ENCODE data around the gene PAM.

PAM gene

DNA sequence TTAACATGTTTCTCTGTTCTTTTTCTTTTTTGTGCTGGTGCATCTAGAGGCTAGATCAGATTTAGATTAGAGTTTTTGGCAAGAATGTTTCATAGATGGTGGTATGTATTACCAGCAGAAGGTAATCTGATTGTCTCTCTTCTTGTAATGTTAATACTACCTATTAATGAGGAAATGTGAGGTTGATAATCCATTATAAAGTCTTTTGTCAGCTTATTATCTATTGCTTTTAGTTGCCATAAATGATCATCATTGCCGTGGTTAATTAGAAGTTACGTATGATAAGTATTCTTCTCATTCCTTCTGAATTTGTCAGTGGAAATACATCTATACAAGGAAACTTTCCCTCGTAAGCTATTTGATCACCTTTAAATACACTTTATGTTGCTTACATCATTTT is 135.0 kb downstream of the PAM start:
- TF ChIP-seq, protein P1, sequence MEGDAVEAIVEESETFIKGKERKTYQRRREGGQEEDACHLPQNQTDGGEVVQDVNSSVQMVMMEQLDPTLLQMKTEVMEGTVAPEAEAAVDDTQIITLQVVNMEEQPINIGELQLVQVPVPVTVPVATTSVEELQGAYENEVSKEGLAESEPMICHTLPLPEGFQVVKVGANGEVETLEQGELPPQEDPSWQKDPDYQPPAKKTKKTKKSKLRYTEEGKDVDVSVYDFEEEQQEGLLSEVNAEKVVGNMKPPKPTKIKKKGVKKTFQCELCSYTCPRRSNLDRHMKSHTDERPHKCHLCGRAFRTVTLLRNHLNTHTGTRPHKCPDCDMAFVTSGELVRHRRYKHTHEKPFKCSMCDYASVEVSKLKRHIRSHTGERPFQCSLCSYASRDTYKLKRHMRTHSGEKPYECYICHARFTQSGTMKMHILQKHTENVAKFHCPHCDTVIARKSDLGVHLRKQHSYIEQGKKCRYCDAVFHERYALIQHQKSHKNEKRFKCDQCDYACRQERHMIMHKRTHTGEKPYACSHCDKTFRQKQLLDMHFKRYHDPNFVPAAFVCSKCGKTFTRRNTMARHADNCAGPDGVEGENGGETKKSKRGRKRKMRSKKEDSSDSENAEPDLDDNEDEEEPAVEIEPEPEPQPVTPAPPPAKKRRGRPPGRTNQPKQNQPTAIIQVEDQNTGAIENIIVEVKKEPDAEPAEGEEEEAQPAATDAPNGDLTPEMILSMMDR (IDR thresholded peaks at IDR 0.05; ENCODE audit: poor library complexity, severe bottlenecking), result no peak
- no peak for DNase-seq (ENCODE audit: low spot score)
- no peaks in the 10 kb centered on the region for H3K27me3 ChIP-seq (ENCODE audit: insufficient read depth, poor library complexity, severe bottlenecking)
- no peaks in the 10 kb centered on the region for H3K36me3 ChIP-seq (ENCODE audit: low read depth)
- no peaks in the 10 kb centered on the region for H3K4me1 ChIP-seq (ENCODE audit: insufficient read depth, poor library complexity, severe bottlenecking)
- H3K27ac ChIP-seq (ENCODE audit: poor library complexity, severe bottlenecking), result no peak overlapping the region
- ATAC-seq (ENCODE audit: low read depth), result no peak
- H3K9me3 ChIP-seq (ENCODE audit: severe bottlenecking), result no peaks in the 10 kb centered on the region
- H3K4me3 ChIP-seq (ENCODE audit: severe bottlenecking), result no peak overlapping the region

DNA sequence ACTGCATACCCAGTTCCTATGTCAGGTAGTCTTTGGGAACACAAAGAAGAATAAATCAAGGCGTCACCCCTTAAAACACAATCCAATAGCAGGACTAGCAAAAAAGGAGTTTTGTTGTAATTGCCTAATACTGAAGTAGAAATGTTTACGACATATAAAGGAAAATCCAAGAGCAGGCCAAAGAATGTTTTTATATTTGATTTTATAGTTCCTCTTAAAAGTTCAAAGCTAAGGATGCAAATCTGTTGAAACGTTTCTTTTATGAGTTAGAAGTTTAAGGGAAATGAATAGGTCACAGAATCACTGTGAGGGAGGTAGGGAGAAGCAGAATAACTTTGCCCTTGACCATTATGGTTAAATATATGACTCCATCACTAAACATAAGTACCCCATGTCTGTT is 136.1 kb downstream of the PAM start:
- H3K27me3 ChIP-seq (ENCODE audit: insufficient read depth, poor library complexity, severe bottlenecking), result no peaks in the 10 kb centered on the region
- H3K4me3 ChIP-seq (ENCODE audit: severe bottlenecking), result no peak overlapping the region
- no peaks in the 10 kb centered on the region for H3K9me3 ChIP-seq (ENCODE audit: severe bottlenecking)
- ATAC-seq (ENCODE audit: low read depth) (no peak), DNase-seq (ENCODE audit: low spot score) (no peak)
- TF ChIP-seq, protein P1 (IDR thresholded peaks at IDR 0.05; ENCODE audit: poor library complexity, severe bottlenecking), result no peak
- H3K36me3 ChIP-seq (ENCODE audit: low read depth), result no peaks in the 10 kb centered on the region
- no peaks in the 10 kb centered on the region for H3K4me1 ChIP-seq (ENCODE audit: insufficient read depth, poor library complexity, severe bottlenecking)
- no peak overlapping the region for H3K27ac ChIP-seq (ENCODE audit: poor library complexity, severe bottlenecking)

DNA sequence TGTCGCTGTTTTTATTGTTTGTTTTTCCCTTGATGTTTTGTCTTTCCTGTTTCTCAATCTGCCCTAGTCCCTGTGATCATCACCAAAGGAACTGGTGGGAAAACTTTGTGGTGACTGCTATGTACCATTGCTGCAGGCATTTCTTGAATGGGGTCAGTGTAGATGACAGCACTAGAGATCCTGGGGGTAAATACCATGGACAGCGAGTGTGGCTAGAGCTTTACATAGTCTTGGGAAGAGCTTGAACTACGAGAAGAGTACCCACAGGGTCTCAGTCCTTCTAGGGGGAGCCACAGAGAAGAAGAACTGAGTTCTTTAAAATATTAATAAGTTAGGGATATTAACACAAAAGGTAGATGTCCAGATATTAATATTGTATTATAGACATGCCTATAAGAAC is 138.8 kb downstream of the PAM start:
- Histone ChIP-seq H3K4me1 (ENCODE audit: insufficient read depth, poor library complexity, severe bottlenecking) (no peaks in the 10 kb centered on the region), H3K27ac (ENCODE audit: poor library complexity, severe bottlenecking) (no peak overlapping the region), H3K36me3 (ENCODE audit: low read depth) (no peaks in the 10 kb centered on the region), H3K4me3 (ENCODE audit: severe bottlenecking) (no peak overlapping the region), H3K27me3 (ENCODE audit: insufficient read depth, poor library complexity, severe bottlenecking) (no peaks in the 10 kb centered on the region), H3K9me3 (ENCODE audit: severe bottlenecking) (no peaks in the 10 kb centered on the region)
- ATAC-seq (ENCODE audit: low read depth), result no peak
- TF ChIP-seq, protein P1 (IDR thresholded peaks at IDR 0.05; ENCODE audit: poor library complexity, severe bottlenecking), result no peak
- no peak for DNase-seq (ENCODE audit: low spot score)

DNA sequence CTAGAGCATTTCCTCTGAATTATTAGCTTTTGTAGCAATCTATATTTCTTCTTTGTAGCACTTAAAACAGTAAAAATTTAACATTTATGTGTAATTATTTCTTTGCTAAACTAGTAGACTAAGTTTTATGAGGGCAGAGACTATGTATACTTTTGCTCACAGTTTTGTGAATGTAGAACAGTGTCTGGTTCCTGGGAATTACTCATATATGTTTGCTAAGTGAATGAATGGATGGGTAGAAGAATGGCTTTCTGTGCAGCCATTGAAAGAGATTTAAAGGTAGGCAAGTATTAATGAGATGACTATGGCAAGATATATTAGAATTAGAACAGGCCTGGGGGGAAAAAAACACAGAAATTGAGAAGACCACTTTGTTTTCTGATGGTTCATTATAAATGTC is 140.1 kb downstream of the PAM start:
- Histone ChIP-seq H3K27me3 (ENCODE audit: insufficient read depth, poor library complexity, severe bottlenecking) (no peaks in the 10 kb centered on the region), H3K9me3 (ENCODE audit: severe bottlenecking) (no peaks in the 10 kb centered on the region), H3K36me3 (ENCODE audit: low read depth) (no peaks in the 10 kb centered on the region), H3K4me3 (ENCODE audit: severe bottlenecking) (no peak overlapping the region), H3K27ac (ENCODE audit: poor library complexity, severe bottlenecking) (no peak overlapping the region), H3K4me1 (ENCODE audit: insufficient read depth, poor library complexity, severe bottlenecking) (no peaks in the 10 kb centered on the region)
- ATAC-seq (ENCODE audit: low read depth) (no peak), DNase-seq (ENCODE audit: low spot score) (no peak)
- TF ChIP-seq, protein P1 (IDR thresholded peaks at IDR 0.05; ENCODE audit: poor library complexity, severe bottlenecking), result no peak

DNA sequence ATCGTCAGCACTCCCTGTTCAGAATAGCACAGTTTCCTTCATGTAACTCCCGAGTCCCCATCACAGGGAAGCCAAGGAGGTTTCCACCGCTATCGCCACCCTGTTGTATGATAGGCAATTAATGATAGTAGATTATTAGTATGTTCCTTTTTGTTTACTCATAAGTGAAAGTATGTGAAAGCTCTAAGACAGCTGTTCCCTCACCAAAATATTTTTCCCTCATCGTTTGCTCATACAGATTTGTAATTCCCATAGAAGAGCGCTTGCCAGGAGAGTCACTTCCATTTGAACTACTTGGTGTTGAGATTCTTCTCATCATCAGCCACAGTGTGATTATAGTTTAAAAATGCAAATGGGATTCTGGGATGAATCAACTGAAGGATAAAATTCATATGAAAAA is 140.9 kb downstream of the PAM start:
- TF ChIP-seq, protein P1 (IDR thresholded peaks at IDR 0.05; ENCODE audit: poor library complexity, severe bottlenecking), result no peak
- peaks cover 3% of the 10 kb centered on the region for H3K4me1 ChIP-seq (ENCODE audit: insufficient read depth, poor library complexity, severe bottlenecking)
- H3K27me3 ChIP-seq (ENCODE audit: insufficient read depth, poor library complexity, severe bottlenecking), result no peaks in the 10 kb centered on the region
- no peak for ATAC-seq (ENCODE audit: low read depth)
- H3K4me3 ChIP-seq (ENCODE audit: severe bottlenecking), result no peak overlapping the region
- no peak for DNase-seq (ENCODE audit: low spot score)
- no peak overlapping the region for H3K27ac ChIP-seq (ENCODE audit: poor library complexity, severe bottlenecking)
- H3K36me3 ChIP-seq (ENCODE audit: low read depth), result no peaks in the 10 kb centered on the region
- no peaks in the 10 kb centered on the region for H3K9me3 ChIP-seq (ENCODE audit: severe bottlenecking)
